DOHH2 (cell line): ENCODE data around the gene MCC.

ENCODE experiments used
- H3F3A ChIP-seq: fragments of 200-600 bp; sonication (generic), shearing (Covaris generic); 2 replicates; pipeline ENCODE4 v1.6.0; 2016; ENCODE audit warnings: antibody characterized with exemption, mild to moderate bottlenecking; ENCODE audit not compliant: control insufficient read depth, insufficient read depth
- H3K27ac ChIP-seq: fragments of 200-600 bp; sonication (generic); 2 replicates; pipeline ENCODE4 v1.5.1; 2014; ENCODE audit warnings: low read depth, mild to moderate bottlenecking, low read length, moderate library complexity
- H3K27me3 ChIP-seq: fragments of 200-600 bp; sonication (generic); 2 replicates; pipeline ENCODE4 v1.6.1; 2014; ENCODE audit warnings: mild to moderate bottlenecking, low read length, mixed read lengths; ENCODE audit not compliant: control insufficient read depth
- H3K36me3 ChIP-seq: fragments of 200-600 bp; sonication (generic); 2 replicates; pipeline ENCODE4 v1.6.1; 2014; ENCODE audit warnings: mild to moderate bottlenecking, low read length, moderate library complexity, mixed read lengths; ENCODE audit not compliant: control insufficient read depth
- H3K4me1 ChIP-seq: fragments of 200-600 bp; sonication (generic); 2 replicates; pipeline ENCODE4 v1.6.1; 2014; ENCODE audit warnings: mild to moderate bottlenecking, low read length, mixed read lengths; ENCODE audit not compliant: control insufficient read depth
- H3K4me2 ChIP-seq: fragments of 200-600 bp; sonication (generic); 2 replicates; pipeline ENCODE4 v1.6.0; 2014; ENCODE audit warnings: mild to moderate bottlenecking, low read length, moderate library complexity
- H3K4me3 ChIP-seq: fragments of 200-600 bp; sonication (generic); 2 replicates; pipeline ENCODE4 v1.5.1; 2014; ENCODE audit warnings: mild to moderate bottlenecking, low read length, mixed read lengths
- H3K79me2 ChIP-seq: fragments of 200-600 bp; sonication (generic); 2 replicates; pipeline ENCODE4 v1.6.1; 2014; ENCODE audit warnings: mild to moderate bottlenecking, low read length, mixed read lengths; ENCODE audit not compliant: control insufficient read depth
- H3K9me2 ChIP-seq: fragments of 200-600 bp; sonication (generic); replicated peaks from 2 replicates; pipeline ENCODE4 v1.6.1; 2014; ENCODE audit warnings: mild to moderate bottlenecking, low read length, mixed read lengths; ENCODE audit not compliant: control insufficient read depth
- H3K9me3 ChIP-seq: fragments of 200-600 bp; sonication (generic); 2 replicates; pipeline ENCODE4 v1.6.1; 2014; ENCODE audit warnings: antibody characterized with exemption, low read length, mixed read lengths; ENCODE audit not compliant: control insufficient read depth, insufficient read depth
- H4K20me1 ChIP-seq: fragments of 200-600 bp; sonication (generic); 2 replicates; pipeline ENCODE4 v1.6.0; 2014; ENCODE audit warnings: low read depth, mild to moderate bottlenecking, antibody characterized with exemption, low read length, moderate library complexity; ENCODE audit not compliant: control insufficient read depth, insufficient read depth
- EZH2phosphoT487 ChIP-seq: fragments of 200-600 bp; sonication (generic); IDR thresholded peaks from 2 replicates; pipeline ENCODE4 v1.6.1; 2017; ENCODE audit warnings: borderline replicate concordance, mild to moderate bottlenecking, antibody characterized with exemption, low read length, moderate library complexity, mixed read lengths
- TF ChIP-seq, protein P1 (sequence below): fragments of 200-600 bp; sonication (generic); IDR thresholded peaks from one replicate; pipeline ENCODE4 v1.5.1; 2014; ENCODE audit warnings: antibody characterized with exemption, mild to moderate bottlenecking, low read depth, low read length; ENCODE audit not compliant: poor library complexity, severe bottlenecking

Gene MCC

DNA sequence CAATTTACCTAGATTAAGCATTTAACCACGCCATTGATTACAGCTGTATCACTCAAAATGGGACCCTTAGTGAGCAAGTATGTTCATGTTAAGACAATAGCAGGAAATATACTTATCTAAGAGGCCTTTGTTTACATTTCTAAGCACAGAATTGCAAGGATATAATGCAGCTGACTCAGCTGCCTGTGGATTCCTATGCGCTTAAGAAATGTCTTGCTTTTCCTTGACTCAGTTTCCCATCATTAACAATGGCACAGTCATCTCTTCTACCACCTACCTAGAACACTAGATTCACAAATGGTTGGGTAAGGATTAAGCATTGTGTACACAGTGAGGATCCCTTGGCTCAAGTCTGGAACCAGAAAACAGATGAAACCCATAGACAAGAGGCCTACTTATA lies 217.2 kb downstream of the MCC start:
- no peak for TF ChIP-seq EZH2phosphoT487
- TF ChIP-seq, protein P1, sequence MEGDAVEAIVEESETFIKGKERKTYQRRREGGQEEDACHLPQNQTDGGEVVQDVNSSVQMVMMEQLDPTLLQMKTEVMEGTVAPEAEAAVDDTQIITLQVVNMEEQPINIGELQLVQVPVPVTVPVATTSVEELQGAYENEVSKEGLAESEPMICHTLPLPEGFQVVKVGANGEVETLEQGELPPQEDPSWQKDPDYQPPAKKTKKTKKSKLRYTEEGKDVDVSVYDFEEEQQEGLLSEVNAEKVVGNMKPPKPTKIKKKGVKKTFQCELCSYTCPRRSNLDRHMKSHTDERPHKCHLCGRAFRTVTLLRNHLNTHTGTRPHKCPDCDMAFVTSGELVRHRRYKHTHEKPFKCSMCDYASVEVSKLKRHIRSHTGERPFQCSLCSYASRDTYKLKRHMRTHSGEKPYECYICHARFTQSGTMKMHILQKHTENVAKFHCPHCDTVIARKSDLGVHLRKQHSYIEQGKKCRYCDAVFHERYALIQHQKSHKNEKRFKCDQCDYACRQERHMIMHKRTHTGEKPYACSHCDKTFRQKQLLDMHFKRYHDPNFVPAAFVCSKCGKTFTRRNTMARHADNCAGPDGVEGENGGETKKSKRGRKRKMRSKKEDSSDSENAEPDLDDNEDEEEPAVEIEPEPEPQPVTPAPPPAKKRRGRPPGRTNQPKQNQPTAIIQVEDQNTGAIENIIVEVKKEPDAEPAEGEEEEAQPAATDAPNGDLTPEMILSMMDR: no peak
- no peaks in the 10 kb centered on the region for H3K79me2 ChIP-seq

DNA sequence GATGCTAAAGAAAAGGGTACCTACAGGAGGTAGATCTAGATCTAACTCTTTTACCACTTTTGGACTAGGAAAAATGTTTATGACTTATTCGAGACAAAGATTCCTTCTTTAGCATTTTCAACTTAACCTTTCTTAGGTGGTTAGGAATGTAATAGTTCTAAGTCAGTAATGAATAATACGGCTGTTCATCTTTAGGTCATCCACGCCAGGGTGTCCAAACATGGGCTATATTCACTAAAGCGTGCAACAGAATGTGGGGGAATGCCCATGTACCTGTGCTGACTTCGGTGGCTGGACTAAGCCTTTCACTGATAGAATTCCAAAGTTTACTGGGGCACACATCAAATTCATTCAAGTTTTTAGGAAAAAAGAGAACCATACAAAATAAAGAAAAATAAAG lies 218.2 kb downstream of the MCC start:
- Histone ChIP-seq H3K4me2 (no peak overlapping the region), H3K4me3 (no peak overlapping the region), H4K20me1 (no peaks in the 10 kb centered on the region), H3K9me2 (no peaks in the 10 kb centered on the region), H3F3A (no peaks in the 10 kb centered on the region), H3K9me3 (no peaks in the 10 kb centered on the region), H3K36me3 (no peaks in the 10 kb centered on the region), H3K4me1 (no peaks in the 10 kb centered on the region), H3K27ac (no peak overlapping the region), H3K27me3 (no peaks in the 10 kb centered on the region), H3K79me2 (no peaks in the 10 kb centered on the region)
- TF ChIP-seq EZH2phosphoT487: no peak
- TF ChIP-seq, protein P1: no peak

More for the DNA sequence above, 217.2 kb downstream of the MCC start:
- H4K20me1 ChIP-seq: no peaks in the 10 kb centered on the region
- H3K27ac ChIP-seq: no peak overlapping the region
- no peaks in the 10 kb centered on the region for H3K9me3 ChIP-seq
- H3K9me2 ChIP-seq: no peaks in the 10 kb centered on the region
- H3F3A ChIP-seq: no peaks in the 10 kb centered on the region
- H3K4me2 ChIP-seq: no peak overlapping the region
- no peaks in the 10 kb centered on the region for H3K4me1 ChIP-seq
- H3K36me3 ChIP-seq: no peaks in the 10 kb centered on the region
- no peak overlapping the region for H3K4me3 ChIP-seq
- no peaks in the 10 kb centered on the region for H3K27me3 ChIP-seq

DNA sequence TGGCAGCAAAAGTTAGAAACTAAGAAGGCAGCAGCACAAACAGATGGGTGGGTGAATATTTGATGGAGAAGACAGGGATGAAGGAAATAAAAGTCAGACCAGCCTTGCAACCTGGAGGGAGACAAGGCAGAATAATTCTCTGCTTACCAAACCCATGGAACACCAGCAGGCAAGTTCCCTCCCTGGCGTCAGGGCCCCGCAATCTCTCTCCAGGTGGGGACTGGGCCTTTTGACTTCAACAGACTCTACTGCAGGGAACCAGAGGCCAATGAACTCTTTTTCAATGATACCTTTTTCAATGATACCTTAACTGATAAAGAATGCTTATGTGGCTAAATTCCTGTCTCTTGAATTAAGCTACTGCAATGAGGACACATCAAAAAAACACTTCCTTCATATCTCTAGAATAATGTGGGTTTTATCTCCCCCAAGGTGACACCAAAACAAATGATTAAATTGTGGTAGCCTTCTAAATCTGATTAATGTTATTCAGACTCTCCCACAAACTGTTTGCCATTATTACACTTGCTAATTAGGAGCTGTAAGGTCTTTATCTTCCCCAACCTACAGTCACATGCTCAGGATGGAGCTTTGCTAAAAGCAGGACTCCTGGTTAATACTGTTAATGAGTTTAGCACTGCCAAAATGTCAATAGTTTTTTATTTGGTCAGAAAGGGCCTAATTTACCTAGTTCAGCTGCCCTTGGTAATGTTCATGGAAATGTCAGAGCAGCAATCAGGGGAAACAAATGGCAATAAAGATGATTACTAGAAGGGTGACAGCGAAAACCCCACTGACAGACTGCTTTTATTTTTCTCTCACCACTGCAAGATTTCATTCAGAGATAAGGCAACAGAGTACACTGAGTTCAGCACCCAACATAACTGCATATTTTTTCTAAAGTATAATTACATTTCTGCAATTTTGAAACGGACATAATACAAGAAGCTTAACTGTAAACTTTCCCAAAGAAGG lies 218.9 kb downstream of the MCC start:
- Histone ChIP-seq H3K27ac (no peak overlapping the region), H3K4me2 (no peak overlapping the region), H3K9me3 (no peaks in the 10 kb centered on the region), H3K4me3 (no peak overlapping the region), H4K20me1 (no peaks in the 10 kb centered on the region), H3K79me2 (no peaks in the 10 kb centered on the region), H3K4me1 (no peaks in the 10 kb centered on the region), H3K27me3 (no peaks in the 10 kb centered on the region), H3K36me3 (no peaks in the 10 kb centered on the region), H3F3A (no peaks in the 10 kb centered on the region), H3K9me2 (no peaks in the 10 kb centered on the region)
- TF ChIP-seq, protein P1: no peak
- no peak for TF ChIP-seq EZH2phosphoT487
